SW 1271 (cell line): Measurements from ENCODE around the gene NIT2.
A peak's percentile ranks its signal among the peaks of the same experiment; 100 is the strongest.

Experiments used
- DNase-seq, 2 experiments: peaks; one replicate each; lab custom pipeline; 2025; lab: John Stamatoyannopoulos, UW

The NIT2 gene

DNA sequence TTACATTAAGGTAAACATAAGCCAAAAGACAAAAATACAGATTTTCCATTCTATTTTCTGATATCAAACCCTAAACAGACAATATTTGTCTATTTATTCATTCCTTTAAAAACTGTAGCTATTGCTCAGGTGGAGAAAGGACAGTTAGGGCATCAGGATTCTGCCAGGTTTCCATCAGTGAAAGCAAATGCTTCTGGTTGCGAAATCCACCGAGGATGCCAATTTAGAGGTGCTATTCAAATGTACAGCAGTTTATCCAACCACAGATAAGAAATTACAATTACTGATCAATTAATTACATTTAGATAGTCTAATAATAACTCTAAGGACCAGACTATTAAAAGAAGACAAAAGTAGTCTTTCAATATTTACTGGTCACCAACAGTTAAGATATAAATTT lies 62.4 kb downstream of the NIT2 start:
- no peak for DNase-seq

DNA sequence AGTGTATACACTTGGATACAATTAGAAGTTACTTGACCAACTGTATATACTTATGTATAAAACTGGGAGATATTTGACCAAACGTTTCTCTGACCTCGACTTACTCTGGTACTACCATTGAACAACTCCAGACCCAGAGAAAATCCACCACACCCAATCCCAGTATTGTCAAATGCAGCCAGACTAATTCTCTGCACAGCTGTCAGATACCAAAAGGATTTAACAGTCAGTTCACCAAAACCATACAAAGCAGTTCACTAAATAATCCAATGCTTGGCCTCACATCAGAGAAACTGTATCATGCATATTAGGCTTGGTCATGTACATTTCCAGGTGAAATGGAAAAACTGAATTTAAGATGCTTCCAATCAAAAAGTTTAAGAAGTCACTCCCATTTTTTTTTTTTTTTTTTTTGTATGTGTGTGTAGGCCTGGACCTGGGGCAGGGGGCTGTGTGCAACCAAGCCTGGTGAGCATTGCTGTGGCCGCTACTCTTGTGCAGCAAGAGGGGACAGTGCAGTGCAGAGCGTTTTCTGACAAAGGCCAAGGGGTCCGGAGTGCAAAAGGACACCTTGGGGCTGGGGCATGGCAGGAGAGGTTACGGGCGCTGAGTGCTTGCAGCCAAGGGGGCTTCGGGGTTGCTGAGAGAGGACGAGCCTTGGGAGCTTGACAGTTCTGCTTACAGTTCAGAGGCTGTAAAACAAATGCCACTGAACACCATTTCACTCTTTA lies 64.9 kb downstream of the NIT2 start:
- DNase-seq, result no peak

DNA sequence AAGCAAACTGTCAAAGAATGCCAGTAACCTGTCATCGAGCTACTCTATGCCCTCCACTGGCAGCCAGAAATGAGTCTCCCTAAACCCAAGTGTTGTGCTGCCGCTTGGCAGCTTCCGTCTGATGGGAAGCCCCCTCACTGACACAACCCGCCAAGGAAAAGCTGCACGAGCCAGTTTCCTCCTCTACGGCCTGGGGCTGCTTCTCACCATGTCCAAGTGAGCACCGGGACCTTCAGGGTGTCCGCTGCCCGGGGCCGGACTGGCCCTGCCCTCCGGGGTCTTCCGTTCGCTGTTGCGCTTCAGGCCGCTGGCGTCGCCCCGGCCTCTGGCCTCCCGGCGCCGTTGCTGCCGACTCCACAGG lies 65.8 kb downstream of the NIT2 start:
- no peak for DNase-seq

DNA sequence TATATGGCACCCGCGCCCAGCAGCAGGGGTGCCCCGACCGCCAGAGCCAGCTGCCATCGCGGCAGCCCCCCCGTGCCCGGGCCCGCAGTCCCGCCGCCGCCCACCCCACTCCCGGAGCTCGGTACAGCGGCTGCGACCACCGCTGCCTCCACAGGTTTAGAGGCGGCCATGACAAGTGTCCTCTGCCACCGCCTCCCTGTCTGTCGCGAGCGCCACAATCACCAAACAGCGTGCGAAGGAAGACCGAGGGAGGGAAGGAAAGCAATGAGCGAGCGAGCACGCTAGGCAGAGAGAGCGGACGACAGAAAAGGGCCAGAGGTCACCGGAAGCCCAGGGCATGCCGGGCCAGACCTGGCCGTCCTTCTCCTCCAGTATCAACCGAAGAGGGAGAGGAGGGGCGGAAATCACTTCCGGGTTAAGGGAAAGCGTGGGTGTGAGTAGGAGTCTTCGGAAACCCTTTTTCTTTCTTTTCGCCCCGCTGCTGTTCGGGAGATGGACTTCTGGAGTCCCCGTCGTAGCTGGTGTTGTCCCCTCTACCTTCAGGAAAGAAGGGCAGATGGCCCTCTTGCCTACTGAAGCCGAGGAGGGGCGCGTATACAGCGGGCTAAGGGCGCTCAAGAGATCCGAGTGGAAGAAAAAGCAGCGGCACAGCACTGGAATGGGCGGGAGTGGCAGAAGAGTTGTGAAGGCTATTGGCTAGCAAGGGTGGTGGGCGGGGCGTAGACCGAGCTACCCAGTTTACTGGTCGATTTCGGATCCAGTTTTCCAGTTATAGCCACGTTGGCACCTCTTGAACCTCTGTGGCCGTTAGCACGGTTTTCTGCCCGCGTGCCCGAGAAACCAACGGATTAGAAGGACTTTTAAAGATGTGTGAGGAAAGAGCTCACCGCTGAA lies 66.5 kb downstream of the NIT2 start, which contains the start of the genes LNP1 and TOMM70:
LNP1 (plus strand) TSS at position 760 of the 894 bp plus-strand sequence. CDS start 28,191 bp downstream, outside the sequence.
TOMM70 (minus strand) TSS at position 310 of the 894 bp plus-strand sequence; CDS start at position 170, 140 bp downstream.
- peak; percentile 95 to 99 for DNase-seq

DNA sequence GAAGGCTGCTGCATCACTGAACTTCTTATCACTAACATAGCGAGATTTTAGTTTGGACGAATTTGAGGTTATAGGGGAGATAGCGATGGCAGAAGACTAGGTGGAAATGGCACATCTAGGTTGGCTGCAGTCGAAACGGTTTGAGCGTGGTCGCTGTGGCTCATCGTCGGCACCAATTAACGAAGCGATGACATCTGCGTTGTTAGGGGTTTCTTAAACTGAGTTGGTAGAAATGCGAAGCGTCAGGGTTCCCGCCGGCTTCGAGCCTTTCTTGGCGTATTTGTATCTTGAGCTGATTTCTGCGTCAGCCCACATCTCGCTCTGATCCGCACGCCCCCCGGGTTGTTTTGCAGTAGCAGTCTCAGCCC lies 67.1 kb downstream of the NIT2 start:
- no peak for DNase-seq

DNA sequence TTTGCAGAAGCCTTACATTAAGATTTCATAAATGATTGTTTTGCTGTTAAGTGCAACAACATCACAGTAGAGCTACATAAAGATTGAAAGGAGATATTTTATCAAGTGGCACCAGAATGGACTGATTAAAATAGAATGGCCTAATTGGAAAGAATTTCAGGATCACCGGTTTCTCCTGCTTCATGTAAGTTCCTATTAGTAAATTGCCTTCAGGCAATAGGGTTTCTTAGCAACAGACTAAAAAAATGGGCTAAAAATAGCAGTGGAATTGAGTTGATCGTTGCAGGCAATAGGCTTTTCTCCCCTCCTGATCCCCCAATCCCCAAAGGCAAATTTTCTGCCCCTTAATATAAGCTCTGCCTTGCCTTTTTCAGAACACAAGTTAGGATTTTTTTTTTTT lies 67.7 kb downstream of the NIT2 start:
- peak in 1 of 2 experiments; percentile 39 for DNase-seq

DNA sequence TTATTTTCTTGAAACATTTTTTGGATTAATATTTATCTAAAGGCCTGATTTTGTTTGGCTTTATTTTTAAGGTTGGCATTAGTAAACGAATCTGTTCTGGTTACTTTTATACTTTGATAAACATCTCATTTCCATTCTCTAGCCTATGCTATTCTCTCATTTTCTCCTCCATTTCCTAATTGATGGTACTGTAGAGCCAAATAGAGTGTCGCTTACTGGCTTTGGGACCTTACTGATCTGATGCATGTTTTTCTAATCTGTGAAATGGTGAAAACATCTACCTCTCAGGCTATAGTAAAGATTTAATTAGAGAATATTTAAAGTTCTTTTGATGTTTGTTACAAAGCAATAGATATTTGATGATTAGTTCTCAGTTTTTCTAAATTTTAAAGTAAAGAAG lies 68.3 kb downstream of the NIT2 start:
- no peak for DNase-seq

DNA sequence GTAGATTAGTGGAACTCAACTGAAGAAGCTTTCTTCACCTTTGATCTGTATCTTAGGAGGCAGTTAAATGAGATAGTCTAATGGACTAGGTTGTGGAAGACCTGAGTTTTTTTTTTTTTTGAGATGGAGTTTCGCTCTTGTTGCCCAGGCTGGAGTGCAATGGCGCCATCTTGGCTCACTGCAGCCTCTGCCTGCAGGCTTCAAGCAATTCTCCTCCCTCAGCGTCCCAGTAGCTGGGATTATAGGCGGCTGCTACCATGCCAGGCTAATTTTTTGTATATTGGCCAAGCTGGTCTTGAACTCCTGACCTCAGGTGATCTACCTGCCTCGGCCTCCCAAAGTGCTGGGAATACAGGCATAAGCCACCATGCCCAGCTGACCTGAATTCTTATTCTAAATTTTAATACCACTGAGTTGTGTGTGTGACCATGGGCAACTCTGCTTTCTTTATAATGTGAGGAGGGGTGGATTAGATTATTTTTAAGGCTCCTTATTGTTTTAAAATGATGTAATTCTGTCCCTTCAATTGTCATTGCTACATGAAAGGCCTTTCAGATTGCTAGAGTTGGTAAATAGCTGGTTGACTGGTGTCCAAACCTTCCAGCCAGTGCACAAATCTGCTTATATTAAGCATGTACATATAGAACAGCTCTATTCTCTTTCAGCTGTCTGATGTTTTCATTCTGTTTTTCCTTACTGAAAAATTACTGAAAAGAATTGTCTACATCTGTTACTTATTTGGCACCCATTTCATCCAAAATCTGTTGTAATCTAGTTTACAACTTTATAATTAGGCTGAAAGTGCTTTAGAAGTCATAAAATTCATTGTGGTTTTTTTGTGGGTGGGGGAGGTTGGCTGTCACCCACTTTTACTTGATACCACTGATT lies 69.0 kb downstream of the NIT2 start:
- DNase-seq, result peak in 1 of 2 experiments; percentile 28

DNA sequence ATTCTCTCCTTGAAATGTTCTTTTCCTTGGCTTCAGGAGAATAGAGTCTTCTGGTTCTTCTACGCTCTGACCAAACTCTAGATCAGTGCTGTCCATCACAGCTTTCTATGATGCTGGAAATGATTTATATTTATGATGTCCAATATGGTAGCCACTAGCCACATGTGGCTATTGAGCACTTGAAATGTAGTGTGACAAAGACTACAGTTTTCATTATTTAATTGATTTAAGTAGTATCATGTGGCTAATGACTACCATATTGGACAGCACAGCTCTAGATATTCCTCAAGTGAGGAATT lies 69.6 kb downstream of the NIT2 start:
- DNase-seq, result no peak

DNA sequence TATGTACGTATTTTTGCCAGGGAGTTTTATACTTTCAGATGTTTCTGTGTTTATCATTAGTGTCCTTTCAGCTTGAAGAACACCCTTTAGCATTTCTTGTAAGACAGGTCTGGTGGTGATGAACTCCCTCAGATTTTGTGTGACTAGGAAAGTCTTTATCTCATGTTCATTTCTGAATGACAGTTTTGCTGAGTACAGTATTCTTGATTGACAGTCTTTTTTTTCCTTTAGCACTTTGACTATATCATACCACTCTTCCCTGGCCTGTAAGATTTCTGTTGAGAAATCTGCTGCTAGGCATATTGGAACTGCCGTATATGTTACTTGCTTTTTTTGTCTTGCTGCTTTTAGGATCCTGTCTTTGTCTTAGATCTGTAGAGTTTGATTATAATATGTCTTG lies 72.6 kb downstream of the NIT2 start:
- no peak for DNase-seq

DNA sequence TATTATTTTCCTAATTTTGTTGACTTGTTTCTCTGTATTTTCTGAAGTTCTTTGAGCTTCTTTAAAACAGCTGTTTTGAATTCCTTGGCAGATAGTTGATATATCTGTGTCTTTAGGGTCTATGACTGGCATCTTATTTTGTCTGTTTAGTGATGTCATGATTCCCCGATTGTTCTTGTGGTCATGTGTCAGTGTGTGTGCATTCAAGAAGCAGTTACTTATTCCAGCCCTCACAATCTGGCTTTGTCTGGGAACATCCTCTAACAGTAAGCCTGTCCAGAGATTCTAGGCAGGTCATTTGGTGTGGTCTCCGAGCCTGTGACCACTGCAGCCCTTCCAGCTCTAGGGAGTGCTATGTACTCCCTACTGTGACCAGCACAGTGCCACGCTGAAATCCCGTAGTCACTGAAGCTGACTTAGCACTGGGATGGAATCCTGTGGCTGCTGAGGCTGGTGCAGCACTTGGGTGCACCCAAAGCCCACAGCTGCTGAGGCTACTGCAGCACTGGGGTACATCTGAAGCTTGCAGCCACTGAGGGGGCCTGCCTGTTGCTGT lies 73.5 kb downstream of the NIT2 start:
- no peak for DNase-seq
